HG02759 (cell line): ENCODE results near the gene FAXC.
"Not testable (repeated sequence)": the region's sequence is repeated elsewhere in the genome, so short reads cannot be mapped to it uniquely, and the experiment has no call there.

Experiments
- ATAC-seq: cut with Tn5 transposase; IDR thresholded peaks from one replicate; pipeline ENCODE4 v1.9.1; 2021; ENCODE audit warnings: mild to moderate bottlenecking, moderate library complexity; ENCODE audit not compliant: unreplicated experiment

Gene FAXC

DNA sequence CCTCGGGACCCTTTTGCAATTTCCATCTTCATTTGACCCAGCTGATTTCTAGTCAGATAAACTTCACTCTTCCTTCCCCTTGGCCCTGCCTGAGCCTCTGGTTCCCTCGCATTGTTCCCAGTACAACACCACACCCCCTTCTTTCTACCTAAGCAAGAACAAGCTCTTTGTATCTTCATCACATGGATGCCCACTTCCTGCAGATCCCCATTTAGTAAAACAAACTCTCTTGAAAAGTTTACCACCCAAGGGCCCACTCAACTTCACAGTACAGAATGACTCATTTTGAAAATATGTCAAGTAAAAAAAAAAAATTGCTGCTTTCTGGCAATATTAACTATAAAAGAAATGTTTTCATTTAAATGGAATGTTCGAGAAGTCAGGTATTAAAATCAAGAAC, 5.2 kb downstream of the FAXC start:
- ATAC-seq = peak; percentile 39

DNA sequence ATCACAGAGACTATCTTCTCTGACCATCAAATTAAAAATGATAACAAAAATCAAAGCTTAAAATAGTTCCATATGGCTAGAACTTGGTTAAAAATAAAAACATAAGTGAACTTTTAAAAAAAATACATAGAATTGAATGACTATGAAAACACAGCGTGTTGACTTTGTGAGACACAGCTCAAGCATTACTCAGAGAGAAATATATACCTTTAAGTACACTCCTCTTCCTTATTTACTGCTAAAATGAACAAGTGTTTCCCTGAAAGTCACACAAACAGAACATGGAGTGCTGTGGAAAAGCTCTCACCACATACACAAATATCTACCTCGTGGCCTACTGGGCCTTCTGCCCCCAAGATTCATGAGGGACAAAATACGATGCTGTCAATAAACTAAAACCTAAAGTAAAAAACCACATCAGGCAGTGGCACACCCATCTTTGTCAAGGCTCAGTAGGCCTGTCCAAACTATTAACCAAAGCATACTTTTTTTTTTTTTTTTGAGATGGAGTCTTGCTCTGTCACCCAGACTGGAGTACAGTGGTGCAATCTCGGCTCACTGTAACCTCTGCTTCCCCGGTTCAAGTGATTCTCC, 7.5 kb downstream of the FAXC start:
- peak; percentile 75 for ATAC-seq

DNA sequence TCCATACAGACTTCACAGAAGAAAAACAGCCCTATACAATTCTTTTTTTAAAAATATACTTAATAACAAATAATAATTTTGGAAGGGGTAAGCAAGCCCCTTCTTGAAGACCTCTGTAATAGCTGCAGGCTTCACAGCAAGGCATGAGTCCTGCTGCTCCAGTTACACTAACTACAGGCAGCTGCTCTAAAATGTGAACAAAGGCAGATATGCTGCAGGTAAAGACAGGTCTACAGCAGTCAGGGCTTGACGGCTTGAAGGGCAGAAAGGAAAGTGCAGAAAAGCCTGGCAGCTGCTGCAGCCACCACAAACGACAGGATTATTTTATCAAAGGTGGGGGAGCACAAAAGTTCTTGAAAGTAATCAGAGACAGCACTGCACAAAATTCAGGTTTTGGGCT, 11.3 kb downstream of the FAXC start:
- no peak for ATAC-seq

DNA sequence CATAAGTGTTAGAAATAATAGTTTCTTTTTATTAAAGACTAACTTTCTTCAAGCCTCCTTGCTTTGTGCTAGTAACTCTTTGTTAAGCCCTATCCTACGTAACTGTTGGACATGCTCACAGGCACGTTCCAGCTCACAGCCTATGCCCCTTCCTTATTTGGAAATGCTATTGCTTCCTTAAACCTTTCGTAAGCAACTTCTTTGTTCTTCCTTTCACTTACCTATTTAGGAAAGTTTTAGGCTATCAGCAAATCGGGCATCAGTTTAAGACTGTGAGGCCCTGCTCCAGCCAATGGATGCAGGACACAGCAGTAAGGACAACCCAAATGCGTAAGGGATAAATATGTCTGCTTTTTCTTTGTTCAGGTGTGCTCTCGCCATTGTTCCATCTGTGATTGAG, 14.2 kb downstream of the FAXC start:
- ATAC-seq = not testable (repeated sequence)

- peak; percentile 30 for ATAC-seq
These were observed 14.8 kb downstream of the FAXC start for GRCh38 chr6:99334526-99335127.

DNA sequence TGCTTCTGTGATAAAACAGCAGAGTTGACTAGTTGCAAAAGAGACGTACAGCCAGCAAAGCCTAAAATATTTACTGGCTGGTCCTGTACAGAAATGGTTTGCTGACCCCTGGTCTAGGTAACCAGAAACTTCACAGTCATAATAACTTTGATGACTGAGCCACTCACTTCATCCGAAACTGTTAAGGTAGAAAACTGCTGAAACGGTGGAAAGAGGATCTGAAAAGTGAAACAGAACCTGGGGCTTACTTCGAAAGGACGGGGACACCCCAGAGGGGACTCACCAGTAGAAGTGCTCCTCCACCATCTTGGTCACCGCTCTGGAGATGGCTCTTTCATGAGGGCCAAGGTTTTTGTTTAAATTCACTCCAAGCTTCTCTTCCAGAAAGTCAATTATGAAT, 16.4 kb downstream of the FAXC start:
- peak; percentile 91 for ATAC-seq

GRCh38 chr6:99331531-99331930, 17.9 kb downstream of the FAXC start:
- no peak for ATAC-seq

DNA sequence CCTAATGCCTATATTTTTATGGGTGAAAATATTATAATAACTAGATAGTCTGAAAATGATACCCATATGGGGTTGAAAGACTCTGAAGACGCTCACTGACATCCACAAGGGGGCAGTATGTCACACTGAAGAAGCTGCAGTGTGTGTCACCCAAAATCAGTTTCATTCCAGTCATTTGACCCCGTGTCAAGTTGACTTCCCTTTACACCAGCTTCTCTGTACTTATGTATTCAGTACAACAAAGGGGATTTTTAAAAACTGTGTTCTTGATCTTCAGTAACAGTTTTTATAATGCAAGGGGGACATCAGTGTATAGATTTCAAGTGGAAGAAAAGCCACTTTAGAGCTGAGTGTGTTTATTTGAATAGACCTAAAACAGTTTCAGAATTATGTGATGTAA, 19.3 kb downstream of the FAXC start:
- ATAC-seq = peak; percentile 73

- ATAC-seq = no peak
These were observed 24.5 kb downstream of the FAXC start for GRCh38 chr6:99324996-99325395.

DNA sequence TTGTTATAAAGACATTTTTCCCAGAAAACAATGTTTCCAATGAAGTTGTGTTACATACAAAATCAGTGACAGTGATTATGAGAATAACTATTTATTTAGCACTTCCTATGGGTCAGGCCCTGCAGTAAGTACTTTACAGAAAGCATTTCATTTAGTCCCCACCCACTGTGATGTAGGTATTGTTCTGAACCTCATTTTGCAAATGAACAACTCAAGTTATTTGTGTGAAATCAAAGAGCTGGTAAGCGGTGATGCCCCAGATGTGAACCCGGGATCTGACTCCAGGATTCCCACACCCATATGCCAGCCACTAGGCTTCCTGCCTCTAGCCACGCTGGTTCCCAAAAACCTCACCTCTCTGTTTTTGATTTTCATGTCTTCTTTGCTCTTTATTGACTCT, 30.9 kb downstream of the FAXC start:
- no peak for ATAC-seq

DNA sequence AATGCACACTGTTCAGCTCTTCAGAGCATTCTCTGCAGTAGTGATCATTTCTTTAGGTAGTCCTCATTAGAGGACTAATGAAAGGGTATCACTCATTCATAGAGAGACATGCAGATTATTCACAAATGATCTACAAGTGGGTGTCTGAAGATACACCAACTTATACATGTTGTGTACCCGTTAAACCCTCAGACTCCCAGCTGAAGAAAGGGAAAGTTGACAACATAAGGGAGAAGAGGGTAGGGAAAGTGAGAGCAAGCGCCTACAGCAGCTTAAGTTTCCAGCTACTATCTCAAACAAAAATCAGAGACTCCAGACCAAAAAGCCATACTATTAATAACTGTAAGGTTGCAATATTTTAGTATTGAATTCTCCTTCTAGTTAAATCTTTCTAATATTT, 37.1 kb downstream of the FAXC start:
- no peak for ATAC-seq

GRCh38 chr6:99310553-99310952, 38.9 kb downstream of the FAXC start:
- ATAC-seq = no peak

DNA sequence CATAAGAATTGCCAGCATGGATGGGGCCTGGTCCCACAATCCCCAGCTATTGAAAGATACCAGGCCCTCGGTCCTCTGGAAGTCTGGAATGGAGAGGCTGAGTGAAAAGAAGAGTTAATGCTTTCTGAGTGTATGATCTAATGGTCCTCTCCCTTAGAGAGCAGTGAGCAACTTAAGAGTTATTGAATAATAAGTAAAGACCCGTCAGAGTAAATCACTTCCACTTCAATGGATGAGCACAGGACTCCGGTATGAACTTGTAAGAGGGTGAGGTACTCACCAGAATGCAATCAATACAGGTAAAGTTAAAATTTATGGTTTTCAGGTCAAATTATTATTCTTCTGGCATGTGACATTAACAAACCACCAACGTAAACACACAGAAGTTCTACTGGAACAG, 39.9 kb downstream of the FAXC start:
- ATAC-seq = no peak

DNA sequence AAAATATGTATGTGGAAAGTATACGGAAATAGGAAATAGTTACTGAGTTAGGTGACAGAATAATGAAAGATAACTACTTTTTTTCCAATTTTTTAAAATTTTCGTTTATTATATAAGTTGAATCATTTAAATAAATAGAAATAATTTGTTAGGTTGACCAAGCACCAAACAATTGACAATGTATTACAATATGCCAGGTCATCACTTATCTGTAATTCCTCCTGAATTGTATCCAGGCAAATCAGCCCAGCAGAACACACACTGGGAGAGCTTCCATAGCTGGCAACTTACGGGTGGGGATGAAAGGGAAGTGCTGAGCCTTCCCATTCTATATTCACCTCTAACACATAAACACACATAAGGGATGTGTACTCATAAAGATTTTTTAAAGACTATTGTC, 40.7 kb downstream of the FAXC start:
- ATAC-seq = no peak

DNA sequence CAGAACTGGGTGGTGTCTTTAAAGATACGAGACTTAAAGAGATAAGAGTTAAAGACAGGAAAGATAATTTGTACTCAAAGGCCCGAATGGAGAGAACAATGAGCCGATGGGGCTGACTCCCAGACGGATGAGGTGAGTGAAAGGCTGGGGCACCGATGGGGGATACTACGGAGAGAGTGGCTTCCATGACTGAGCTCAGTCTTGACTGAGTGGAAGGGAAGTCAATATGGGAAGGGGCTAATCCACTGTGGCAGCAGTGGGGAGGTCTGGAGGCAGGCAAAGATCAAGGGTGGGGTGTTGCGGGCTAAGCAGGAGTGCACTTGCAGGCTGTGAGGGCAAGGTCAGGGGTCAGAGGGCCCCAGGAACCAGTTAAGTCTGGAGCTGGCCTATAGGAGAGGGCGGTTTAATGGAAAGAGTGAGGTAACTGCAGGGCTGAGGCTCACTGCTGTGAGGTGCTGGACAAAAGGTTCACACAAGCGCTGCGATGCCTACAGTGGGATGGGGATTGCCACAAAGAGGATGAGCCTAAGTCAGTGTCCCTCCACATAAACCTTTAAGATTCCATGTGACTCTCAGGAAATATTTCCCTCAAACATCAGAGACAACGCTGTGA, 42.1 kb downstream of the FAXC start:
- ATAC-seq = no peak

- no peak for ATAC-seq
These were observed 43.1 kb downstream of the FAXC start for GRCh38 chr6:99306341-99306740.

DNA sequence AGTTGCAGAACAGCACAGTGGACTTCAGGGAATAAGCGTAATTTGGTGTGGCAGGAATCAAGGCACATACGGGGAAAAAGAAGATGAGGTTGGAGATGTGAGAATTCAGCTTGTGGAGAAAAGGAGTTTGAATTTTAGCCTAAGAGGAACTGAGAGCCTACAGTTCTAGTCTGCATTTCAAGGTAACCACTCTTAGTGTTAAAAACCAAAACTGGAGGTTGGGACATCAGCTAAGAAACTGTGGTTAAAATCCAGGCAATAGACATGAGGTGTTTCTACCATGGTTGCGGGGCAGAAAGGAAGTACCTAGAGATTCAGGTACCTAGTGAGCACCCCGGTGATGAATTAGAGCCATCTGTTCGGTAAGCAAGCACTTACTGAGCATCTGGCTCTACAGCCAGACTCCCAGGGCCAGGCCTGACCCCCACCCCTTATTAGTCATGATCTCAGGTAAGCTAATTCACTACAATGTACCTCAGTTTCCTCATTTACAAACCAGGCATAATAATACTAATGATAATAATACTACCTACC, 44.4 kb downstream of the FAXC start:
- no peak for ATAC-seq

GRCh38 chr6:99297415-99297814, 52.1 kb downstream of the FAXC start:
- ATAC-seq = no peak

DNA sequence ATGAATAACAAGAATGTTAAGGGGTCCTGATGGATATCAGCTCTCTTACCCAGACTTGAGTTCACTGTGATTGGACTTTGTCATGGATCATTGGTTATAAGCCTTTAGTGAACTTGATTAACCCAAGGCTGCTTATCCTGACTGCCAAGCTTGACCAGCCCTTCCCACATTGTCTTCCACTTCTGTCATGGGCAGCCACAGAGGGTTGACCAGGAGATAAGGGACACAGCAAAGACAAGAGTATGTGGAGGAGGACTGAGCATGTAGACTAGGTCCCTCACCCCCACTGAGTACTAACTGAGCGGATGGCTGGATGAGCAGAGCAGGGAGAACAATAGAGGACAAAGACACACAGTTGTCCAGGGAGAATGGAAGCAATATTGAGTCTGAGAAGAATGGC, 52.5 kb downstream of the FAXC start:
- no peak for ATAC-seq

GRCh38 chr6:99296261-99296660, 53.2 kb downstream of the FAXC start:
- no peak for ATAC-seq

DNA sequence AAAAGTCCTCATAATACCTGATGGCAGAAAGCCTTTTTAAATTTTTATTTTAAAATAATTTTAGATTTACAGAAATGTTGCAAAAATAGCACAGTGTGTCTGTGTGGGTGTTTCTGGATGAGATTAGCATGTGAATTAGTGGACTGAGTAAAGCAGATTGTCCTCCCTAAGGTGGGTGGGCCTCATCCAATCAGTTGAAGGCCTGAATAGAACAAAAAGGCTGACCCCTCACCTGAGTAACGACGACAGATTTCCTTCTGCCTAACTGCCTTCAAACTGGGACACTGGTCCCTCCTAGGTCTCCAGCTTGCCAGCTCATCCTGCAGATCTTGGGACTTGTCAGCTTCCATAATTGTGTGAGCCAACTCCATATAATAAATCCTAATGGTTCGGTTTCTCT, 54.2 kb downstream of the FAXC start:
- ATAC-seq = no peak

DNA sequence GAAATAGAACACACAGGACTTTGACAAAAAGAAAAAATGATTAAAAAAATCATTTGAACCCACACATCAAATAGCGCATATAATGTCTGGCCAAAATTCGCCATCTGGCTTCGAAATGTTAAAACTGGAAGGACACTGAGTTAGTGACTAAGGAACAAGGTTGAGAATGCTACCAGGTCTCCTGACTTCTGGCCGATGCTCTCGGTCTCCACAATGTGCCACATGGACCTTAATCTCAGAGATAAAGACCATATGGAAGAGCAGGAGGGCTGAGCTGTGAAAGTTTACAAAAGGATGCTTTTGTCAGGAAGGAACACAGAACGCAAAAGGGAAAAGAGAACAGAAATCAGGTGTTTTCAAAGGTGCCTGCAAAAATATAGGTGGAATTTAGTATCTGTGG, 54.7 kb downstream of the FAXC start:
- ATAC-seq = no peak
